ENCODE results near the gene INSM1.
"Not testable (repeated sequence)": the region's sequence is repeated elsewhere in the genome, so short reads cannot be mapped to it uniquely, and the experiment has no call there.

The INSM1 gene

DNA sequence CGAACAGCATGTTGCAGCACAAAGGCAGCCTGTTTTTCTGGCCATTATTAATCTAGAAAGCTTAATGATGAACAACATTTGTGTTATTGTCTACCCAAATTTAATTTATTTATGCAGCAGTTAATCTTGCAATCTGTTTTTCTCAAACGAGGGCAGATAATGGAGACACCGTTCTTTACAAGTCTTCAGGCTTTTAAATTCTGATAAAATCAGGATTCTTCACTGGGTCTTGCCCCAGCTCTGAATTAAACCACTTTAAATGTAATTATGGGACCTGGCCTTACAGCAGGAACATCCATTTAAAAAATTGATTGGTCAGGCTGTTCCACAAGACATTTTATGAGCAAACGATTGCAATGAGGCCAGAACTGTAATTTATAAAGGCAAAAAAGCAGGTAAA, 26.5 kb upstream of the INSM1 start:
- TF ChIP-seq CTCF (IDR thresholded peaks at IDR 0.05; ENCODE audit: low read depth, low read length) = no peak
- H3K4me3 ChIP-seq (ENCODE audit: low read depth, low read length) = no peak overlapping the region

- H3K4me3 ChIP-seq (ENCODE audit: low read depth, low read length) = no peak overlapping the region
- TF ChIP-seq CTCF (IDR thresholded peaks at IDR 0.05; ENCODE audit: low read depth, low read length) = no peak
These were observed 25.8 kb upstream of the INSM1 start for GRCh38 chr20:20342066-20342465.

- H3K4me3 ChIP-seq (ENCODE audit: low read depth, low read length) = no peak overlapping the region
- TF ChIP-seq CTCF (IDR thresholded peaks at IDR 0.05; ENCODE audit: low read depth, low read length) = no peak
These were observed 24.0 kb upstream of the INSM1 start for GRCh38 chr20:20343932-20344331.

GRCh38 chr20:20344476-20344875, 23.4 kb upstream of the INSM1 start:
- no peak overlapping the region for H3K4me3 ChIP-seq (ENCODE audit: low read depth, low read length)
- TF ChIP-seq CTCF (IDR thresholded peaks at IDR 0.05; ENCODE audit: low read depth, low read length) = no peak

- TF ChIP-seq CTCF (IDR thresholded peaks at IDR 0.05; ENCODE audit: low read depth, low read length) = no peak
- H3K4me3 ChIP-seq (ENCODE audit: low read depth, low read length) = no peak overlapping the region
These were observed 14.3 kb upstream of the INSM1 start for GRCh38 chr20:20353576-20353975.

DNA sequence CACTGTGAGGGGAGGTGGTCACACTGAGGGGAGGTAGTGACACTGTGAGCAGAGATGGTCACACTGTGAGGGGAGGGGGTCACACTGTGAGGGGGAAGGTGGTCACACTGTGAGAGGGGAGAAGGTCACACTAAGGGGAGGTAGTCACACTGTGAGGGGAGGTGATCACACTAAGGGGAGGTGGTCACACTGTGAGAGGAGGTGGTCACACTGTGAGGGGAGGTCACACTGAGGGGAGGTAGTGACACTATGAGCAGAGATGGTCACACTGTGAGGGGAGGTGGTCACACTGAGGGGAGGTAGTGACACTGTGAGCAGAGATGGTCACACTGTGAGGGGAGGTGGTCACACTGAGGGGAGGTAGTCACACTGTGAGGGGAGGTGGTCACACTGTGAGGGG, 12.4 kb upstream of the INSM1 start:
- not testable (repeated sequence) for H3K4me3 ChIP-seq (ENCODE audit: low read depth, low read length)

DNA sequence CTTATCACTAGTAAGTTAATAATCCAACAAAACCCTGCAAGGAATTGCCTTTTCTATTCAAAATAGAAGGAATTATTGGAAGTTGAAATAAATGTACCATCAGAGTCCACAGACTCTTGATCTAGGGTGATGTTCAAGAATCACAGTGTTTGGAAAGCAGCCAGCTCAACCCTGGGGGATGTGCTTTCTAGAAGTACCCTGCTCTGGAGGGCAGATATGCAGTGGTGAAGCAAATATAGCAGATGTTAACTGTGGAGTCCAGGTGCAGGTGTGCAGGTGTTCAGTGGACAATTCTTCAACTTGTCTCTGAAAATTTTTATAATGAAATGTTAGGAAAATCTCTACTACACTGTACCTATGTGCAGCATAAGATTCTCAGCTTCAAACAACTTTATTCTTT, 9.1 kb upstream of the INSM1 start:
- TF ChIP-seq CTCF (IDR thresholded peaks at IDR 0.05; ENCODE audit: low read depth, low read length) = no peak
- H3K4me3 ChIP-seq (ENCODE audit: low read depth, low read length) = no peak overlapping the region

DNA sequence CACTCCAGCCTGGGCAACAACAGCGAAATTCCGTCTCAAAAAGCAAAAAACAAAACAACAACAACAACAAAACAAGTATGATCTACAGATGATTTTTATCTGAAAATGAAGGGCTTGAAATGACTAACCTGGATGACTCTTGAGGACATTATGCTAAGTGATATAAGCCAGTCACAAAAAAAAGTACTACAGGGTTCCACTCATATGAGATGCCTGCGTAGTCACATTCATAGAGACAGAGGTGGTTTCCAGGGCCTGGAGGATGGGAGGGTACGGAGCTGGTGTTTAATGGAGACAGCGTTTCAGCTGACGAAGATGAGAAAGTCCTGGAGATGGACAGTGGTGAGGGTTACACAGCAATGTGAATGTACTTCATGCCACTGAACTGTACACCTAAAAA, 8.3 kb upstream of the INSM1 start:
- no peak for TF ChIP-seq CTCF (IDR thresholded peaks at IDR 0.05; ENCODE audit: low read depth, low read length)
- no peak overlapping the region for H3K4me3 ChIP-seq (ENCODE audit: low read depth, low read length)

Measured in WI38 (cell line).